ENCODE data around the gene PHKA2.

The PHKA2 gene

DNA sequence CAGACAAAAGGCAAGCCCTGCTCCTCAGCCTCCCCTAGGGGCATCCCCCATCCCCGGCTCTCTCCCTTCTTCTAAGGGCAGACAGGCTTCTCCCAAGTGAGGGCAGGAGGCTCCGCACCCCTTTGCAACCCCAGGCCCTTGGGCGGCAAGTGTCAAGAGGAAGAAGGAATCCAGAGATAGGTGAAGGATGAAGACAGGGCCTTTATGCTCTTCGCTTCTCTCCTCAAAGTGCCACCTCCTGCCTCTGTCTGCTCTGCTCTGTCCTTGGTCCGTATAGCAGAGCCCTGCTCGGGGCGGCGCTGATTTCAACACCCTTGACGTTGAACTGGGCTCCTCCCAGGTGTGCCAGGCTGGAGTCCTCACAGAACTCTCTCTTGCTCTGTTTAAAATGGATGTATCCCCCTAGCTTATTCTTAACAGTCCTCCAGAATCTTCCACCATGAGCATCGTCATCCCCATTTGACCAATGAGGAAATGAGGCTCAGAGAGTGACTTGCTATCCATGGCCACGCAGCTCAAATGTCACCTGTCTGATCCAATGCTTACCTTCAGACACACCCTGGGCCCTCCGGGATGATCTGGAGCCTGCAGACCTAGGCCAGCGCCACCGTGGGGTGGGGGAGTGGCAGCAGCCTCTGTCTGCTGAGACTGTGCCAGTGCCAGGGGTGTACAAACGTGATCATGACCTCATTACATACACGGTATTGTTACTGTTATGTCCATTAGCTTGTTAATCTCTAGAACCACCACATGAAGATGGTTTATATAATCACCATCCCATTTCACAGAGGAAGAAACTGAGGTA, 99.8 kb downstream of the PHKA2 start:
- Histone ChIP-seq H3K4me1 (ENCODE audit: insufficient read depth, poor library complexity, severe bottlenecking) (peaks cover 22% of the 10 kb centered on the region), H3K4me3 (ENCODE audit: severe bottlenecking) (no peak overlapping the region), H3K36me3 (ENCODE audit: low read depth) (no peaks in the 10 kb centered on the region), H3K27ac (ENCODE audit: poor library complexity, severe bottlenecking) (no peak overlapping the region), H3K27me3 (ENCODE audit: insufficient read depth, poor library complexity, severe bottlenecking) (no peaks in the 10 kb centered on the region), H3K9me3 (ENCODE audit: severe bottlenecking) (no peaks in the 10 kb centered on the region)
- no peak for TF ChIP-seq CTCF (IDR thresholded peaks at IDR 0.05; ENCODE audit: poor library complexity, severe bottlenecking)
- DNase-seq (ENCODE audit: low spot score) (no peak), ATAC-seq (ENCODE audit: low read depth) (no peak)

GRCh38 chrX:18883234-18883960, 100.5 kb downstream of the PHKA2 start:
- TF ChIP-seq CTCF (IDR thresholded peaks at IDR 0.05; ENCODE audit: poor library complexity, severe bottlenecking) = no peak
- Histone ChIP-seq H3K9me3 (ENCODE audit: severe bottlenecking) (no peaks in the 10 kb centered on the region), H3K4me3 (ENCODE audit: severe bottlenecking) (no peak overlapping the region), H3K27me3 (ENCODE audit: insufficient read depth, poor library complexity, severe bottlenecking) (no peaks in the 10 kb centered on the region), H3K27ac (ENCODE audit: poor library complexity, severe bottlenecking) (no peak overlapping the region), H3K4me1 (ENCODE audit: insufficient read depth, poor library complexity, severe bottlenecking) (peaks cover 22% of the 10 kb centered on the region), H3K36me3 (ENCODE audit: low read depth) (no peaks in the 10 kb centered on the region)
- no peak for DNase-seq (ENCODE audit: low spot score)
- ATAC-seq (ENCODE audit: low read depth) = peak; percentile 40

DNA sequence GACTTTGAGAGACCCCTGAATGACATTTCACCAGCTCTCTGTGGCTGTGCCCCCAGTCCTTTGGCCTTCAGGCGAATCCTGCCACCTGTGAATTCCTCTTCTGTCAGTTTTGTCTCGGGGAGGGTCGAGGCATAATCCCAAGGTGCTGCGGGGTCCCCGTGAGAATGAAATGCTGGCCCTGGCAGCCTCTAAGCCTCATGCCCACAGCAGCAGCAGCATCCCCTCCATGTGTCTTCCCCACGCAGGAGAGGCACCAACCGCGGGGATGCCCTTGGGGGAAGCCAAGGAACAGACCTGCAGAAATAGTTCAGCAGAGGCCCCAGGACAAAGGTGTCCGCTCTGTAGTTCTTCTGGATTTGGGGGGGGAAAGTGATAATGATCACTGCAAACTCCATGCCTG, 104.8 kb downstream of the PHKA2 start:
- H3K36me3 ChIP-seq (ENCODE audit: low read depth) = no peaks in the 10 kb centered on the region
- DNase-seq (ENCODE audit: low spot score) (no peak), ATAC-seq (ENCODE audit: low read depth) (no peak)
- no peak for TF ChIP-seq CTCF (IDR thresholded peaks at IDR 0.05; ENCODE audit: poor library complexity, severe bottlenecking)
- H3K4me1 ChIP-seq (ENCODE audit: insufficient read depth, poor library complexity, severe bottlenecking) = no peaks in the 10 kb centered on the region
- no peak overlapping the region for H3K27ac ChIP-seq (ENCODE audit: poor library complexity, severe bottlenecking)
- no peaks in the 10 kb centered on the region for H3K9me3 ChIP-seq (ENCODE audit: severe bottlenecking)
- no peaks in the 10 kb centered on the region for H3K27me3 ChIP-seq (ENCODE audit: insufficient read depth, poor library complexity, severe bottlenecking)
- no peak overlapping the region for H3K4me3 ChIP-seq (ENCODE audit: severe bottlenecking)

DNA sequence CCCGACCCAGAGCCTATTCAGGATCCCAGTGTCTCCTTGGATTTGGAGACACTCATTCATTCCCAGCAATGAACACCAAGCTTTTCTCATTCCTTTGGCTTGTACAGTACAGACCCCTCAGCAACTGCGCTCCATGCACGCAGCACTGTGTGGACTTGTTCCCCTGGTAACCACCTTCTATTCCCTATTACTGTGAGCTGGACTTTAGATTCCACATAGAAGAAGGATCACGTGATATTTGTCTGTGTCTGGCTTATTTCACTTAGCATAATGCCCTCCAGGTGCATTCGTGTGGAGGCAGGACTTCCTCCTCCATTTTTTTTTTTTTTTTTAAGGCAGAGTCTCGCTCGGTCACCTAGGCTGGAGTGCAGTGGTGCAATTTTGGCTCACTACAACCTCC, 106.4 kb downstream of the PHKA2 start:
- no peak for TF ChIP-seq CTCF (IDR thresholded peaks at IDR 0.05; ENCODE audit: poor library complexity, severe bottlenecking)
- H3K36me3 ChIP-seq (ENCODE audit: low read depth) = no peaks in the 10 kb centered on the region
- DNase-seq (ENCODE audit: low spot score) (no peak), ATAC-seq (ENCODE audit: low read depth) (no peak)
- no peaks in the 10 kb centered on the region for H3K9me3 ChIP-seq (ENCODE audit: severe bottlenecking)
- no peak overlapping the region for H3K4me3 ChIP-seq (ENCODE audit: severe bottlenecking)
- no peaks in the 10 kb centered on the region for H3K27me3 ChIP-seq (ENCODE audit: insufficient read depth, poor library complexity, severe bottlenecking)
- no peak overlapping the region for H3K27ac ChIP-seq (ENCODE audit: poor library complexity, severe bottlenecking)
- H3K4me1 ChIP-seq (ENCODE audit: insufficient read depth, poor library complexity, severe bottlenecking) = peaks cover 9% of the 10 kb centered on the region
